A549 (cell line): ENCODE measurements around the gene CXCR3.

Source experiments
- CBX2 ChIP-seq: fragments of 200-600 bp; sonication (generic); IDR thresholded peaks from 2 replicates; pipeline ENCODE4 v1.6.1; 2016; ENCODE audit warnings: low read depth, mild to moderate bottlenecking, borderline replicate concordance
- CEBPB ChIP-seq, 2 experiments: fragments of >200 bp in 1 of 2; sonication (Bioruptor Twin) in 1 of 2; formaldehyde crosslinking in 1 of 2; IDR thresholded peaks; 2 replicates each; pipeline ENCODE4 v1.6.1; 2012 to 2016
- CHD2 ChIP-seq: fragments of 150-350 bp; IDR thresholded peaks from 2 replicates; pipeline ENCODE4 v1.6.1; 2014; ENCODE audit warnings: low read length; ENCODE audit not compliant: partially characterized antibody
- KDM1A ChIP-seq: fragments of 200-600 bp; sonication (generic); IDR thresholded peaks from 2 replicates; pipeline ENCODE4 v1.6.1; 2016; ENCODE audit warnings: low read depth, mild to moderate bottlenecking
- POLR2A ChIP-seq: IDR thresholded peaks from 2 replicates; pipeline ENCODE4 v1.6.1; 2012; ENCODE audit warnings: mild to moderate bottlenecking, low read length
- SMC3 ChIP-seq: fragments of >200 bp; sonication (Bioruptor Twin); formaldehyde crosslinking; IDR thresholded peaks from 3 replicates; pipeline ENCODE4 v1.6.1; 2018; ENCODE audit warnings: inconsistent platforms
- TP53 ChIP-seq: fragments of 250-450 bp; sonication (Bioruptor Pico); IDR thresholded peaks from 2 replicates; pipeline ENCODE4 v1.5.0; 2021; ENCODE audit warnings: mild to moderate bottlenecking, moderate library complexity
- TF ChIP-seq, protein P1 (sequence below): fragments of >200 bp; sonication (Bioruptor Twin); formaldehyde crosslinking; IDR thresholded peaks from 3 replicates; pipeline ENCODE4 v1.5.1; 2016
- TF ChIP-seq, protein P2 (sequence below): fragments of 200-600 bp; sonication (generic); IDR thresholded peaks from 2 replicates; pipeline ENCODE4 v1.6.1; 2016; ENCODE audit warnings: antibody characterized with exemption, mild to moderate bottlenecking, moderate library complexity

GRCh38 chrX:71661919-71662318, 43.6 kb upstream of the CXCR3 start:
- TF ChIP-seq CEBPB (IDR thresholded peaks at IDR 0.05) = no peak
- TF ChIP-seq, protein P1, sequence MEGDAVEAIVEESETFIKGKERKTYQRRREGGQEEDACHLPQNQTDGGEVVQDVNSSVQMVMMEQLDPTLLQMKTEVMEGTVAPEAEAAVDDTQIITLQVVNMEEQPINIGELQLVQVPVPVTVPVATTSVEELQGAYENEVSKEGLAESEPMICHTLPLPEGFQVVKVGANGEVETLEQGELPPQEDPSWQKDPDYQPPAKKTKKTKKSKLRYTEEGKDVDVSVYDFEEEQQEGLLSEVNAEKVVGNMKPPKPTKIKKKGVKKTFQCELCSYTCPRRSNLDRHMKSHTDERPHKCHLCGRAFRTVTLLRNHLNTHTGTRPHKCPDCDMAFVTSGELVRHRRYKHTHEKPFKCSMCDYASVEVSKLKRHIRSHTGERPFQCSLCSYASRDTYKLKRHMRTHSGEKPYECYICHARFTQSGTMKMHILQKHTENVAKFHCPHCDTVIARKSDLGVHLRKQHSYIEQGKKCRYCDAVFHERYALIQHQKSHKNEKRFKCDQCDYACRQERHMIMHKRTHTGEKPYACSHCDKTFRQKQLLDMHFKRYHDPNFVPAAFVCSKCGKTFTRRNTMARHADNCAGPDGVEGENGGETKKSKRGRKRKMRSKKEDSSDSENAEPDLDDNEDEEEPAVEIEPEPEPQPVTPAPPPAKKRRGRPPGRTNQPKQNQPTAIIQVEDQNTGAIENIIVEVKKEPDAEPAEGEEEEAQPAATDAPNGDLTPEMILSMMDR = no peak
- no peak for TF ChIP-seq KDM1A
- TF ChIP-seq, protein P2, sequence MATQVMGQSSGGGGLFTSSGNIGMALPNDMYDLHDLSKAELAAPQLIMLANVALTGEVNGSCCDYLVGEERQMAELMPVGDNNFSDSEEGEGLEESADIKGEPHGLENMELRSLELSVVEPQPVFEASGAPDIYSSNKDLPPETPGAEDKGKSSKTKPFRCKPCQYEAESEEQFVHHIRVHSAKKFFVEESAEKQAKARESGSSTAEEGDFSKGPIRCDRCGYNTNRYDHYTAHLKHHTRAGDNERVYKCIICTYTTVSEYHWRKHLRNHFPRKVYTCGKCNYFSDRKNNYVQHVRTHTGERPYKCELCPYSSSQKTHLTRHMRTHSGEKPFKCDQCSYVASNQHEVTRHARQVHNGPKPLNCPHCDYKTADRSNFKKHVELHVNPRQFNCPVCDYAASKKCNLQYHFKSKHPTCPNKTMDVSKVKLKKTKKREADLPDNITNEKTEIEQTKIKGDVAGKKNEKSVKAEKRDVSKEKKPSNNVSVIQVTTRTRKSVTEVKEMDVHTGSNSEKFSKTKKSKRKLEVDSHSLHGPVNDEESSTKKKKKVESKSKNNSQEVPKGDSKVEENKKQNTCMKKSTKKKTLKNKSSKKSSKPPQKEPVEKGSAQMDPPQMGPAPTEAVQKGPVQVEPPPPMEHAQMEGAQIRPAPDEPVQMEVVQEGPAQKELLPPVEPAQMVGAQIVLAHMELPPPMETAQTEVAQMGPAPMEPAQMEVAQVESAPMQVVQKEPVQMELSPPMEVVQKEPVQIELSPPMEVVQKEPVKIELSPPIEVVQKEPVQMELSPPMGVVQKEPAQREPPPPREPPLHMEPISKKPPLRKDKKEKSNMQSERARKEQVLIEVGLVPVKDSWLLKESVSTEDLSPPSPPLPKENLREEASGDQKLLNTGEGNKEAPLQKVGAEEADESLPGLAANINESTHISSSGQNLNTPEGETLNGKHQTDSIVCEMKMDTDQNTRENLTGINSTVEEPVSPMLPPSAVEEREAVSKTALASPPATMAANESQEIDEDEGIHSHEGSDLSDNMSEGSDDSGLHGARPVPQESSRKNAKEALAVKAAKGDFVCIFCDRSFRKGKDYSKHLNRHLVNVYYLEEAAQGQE = no peak
- no peak for TF ChIP-seq POLR2A
- TF ChIP-seq CHD2 = no peak
- TF ChIP-seq TP53 (CRISPR knock-in tag) = no peak
- TF ChIP-seq CBX2 = no peak
- no peak for TF ChIP-seq SMC3
